GM12874 (cell line): ENCODE measurements around the gene EIF4E3.

Experiments used
- TF ChIP-seq, protein P1 (sequence below): IDR thresholded peaks from 2 replicates; pipeline ENCODE4 v1.5.1; 2011; ENCODE audit warnings: low read depth, mild to moderate bottlenecking, control low read depth, low read length, moderate library complexity; ENCODE audit not compliant: insufficient read depth

Gene EIF4E3

DNA sequence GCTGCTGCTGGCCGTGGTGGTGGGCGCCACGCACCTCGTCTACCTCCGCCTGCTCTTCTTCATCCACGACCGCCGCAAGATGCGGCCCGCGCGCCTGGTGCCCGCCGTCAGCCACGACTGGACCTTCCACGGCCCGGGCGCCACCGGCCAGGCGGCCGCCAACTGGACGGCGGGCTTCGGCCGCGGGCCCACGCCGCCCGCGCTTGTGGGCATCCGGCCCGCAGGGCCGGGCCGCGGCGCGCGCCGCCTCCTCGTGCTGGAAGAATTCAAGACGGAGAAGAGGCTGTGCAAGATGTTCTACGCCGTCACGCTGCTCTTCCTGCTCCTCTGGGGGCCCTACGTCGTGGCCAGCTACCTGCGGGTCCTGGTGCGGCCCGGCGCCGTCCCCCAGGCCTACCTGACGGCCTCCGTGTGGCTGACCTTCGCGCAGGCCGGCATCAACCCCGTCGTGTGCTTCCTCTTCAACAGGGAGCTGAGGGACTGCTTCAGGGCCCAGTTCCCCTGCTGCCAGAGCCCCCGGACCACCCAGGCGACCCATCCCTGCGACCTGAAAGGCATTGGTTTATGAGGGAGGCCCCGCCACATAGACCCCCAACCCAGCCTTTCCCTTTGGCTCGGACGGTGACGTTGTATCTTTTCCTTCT lies 29.5 kb upstream of the EIF4E3 start:
- TF ChIP-seq, protein P1, sequence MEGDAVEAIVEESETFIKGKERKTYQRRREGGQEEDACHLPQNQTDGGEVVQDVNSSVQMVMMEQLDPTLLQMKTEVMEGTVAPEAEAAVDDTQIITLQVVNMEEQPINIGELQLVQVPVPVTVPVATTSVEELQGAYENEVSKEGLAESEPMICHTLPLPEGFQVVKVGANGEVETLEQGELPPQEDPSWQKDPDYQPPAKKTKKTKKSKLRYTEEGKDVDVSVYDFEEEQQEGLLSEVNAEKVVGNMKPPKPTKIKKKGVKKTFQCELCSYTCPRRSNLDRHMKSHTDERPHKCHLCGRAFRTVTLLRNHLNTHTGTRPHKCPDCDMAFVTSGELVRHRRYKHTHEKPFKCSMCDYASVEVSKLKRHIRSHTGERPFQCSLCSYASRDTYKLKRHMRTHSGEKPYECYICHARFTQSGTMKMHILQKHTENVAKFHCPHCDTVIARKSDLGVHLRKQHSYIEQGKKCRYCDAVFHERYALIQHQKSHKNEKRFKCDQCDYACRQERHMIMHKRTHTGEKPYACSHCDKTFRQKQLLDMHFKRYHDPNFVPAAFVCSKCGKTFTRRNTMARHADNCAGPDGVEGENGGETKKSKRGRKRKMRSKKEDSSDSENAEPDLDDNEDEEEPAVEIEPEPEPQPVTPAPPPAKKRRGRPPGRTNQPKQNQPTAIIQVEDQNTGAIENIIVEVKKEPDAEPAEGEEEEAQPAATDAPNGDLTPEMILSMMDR, result no peak

DNA sequence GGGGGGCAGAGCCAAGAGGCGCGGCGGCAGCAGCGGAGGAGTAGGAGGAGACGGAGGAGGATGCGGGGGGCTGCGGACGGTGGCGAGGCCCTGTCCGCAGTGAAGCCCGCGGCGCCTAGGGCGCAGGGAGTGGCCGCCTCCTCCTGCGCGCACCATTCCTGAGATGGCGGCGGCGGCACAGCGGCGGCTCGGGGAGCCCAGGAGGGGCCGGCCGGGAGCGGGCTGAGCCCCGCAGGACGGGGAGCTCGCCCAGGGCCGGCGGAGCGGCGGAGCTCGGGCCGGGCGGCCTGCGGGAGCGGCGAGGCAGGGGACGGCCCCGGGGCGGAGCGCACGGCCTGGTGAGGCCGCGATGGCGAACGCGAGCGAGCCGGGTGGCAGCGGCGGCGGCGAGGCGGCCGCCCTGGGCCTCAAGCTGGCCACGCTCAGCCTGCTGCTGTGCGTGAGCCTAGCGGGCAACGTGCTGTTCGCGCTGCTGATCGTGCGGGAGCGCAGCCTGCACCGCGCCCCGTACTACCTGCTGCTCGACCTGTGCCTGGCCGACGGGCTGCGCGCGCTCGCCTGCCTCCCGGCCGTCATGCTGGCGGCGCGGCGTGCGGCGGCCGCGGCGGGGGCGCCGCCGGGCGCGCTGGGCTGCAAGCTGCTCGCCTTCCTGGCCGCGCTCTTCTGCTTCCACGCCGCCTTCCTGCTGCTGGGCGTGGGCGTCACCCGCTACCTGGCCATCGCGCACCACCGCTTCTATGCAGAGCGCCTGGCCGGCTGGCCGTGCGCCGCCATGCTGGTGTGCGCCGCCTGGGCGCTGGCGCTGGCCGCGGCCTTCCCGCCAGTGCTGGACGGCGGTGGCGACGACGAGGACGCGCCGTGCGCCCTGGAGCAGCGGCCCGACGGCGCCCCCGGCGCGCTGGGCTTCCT lies 28.8 kb upstream of the EIF4E3 start, which contains the start of gene GPR27:
Gene GPR27 (plus strand): TSS at position 155 of the 909 bp plus-strand sequence. CDS start 195 bp downstream, at position 350.
- TF ChIP-seq, protein P1, result no peak

DNA sequence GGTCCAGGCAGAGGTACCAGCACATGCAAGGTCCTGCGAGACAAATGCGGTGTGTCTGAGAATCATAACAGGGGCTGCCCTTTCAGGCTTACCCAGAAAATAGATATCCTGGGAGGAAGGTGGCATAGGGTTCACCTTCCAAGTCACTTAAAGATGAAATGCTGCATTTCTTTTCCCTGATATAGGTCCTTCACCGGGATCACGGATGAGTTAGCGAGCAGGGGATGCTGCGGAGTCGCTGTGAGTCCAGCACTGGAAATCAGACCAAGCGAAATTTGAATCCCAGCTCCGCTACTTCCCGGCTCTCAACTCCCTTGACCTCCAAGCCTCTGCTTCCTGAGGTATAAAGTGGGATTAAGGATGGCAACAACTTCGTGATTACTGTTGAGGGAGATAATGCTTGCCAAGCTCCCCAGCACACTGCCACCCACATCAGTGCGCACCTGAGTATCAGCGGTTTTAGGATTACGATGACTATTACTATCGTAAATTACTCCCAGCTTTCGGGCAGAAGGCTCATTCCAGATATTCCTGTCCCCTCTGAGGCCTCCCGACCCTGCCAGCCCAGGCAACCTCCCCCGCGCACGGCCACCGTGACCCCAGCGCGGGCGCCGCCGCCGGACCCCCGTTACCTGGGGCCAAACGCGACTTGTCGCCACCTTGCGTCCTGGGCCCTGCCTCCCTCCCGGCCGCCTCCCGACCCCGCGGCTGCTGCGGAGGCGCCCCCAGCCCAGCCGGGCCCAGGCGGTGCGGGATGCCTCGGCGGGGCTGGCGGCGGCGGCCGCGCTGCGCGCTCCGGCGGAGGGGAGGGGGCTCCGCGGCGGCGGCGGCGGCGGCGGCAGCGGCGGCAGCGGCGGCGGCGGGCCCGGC lies 27.9 kb upstream of the EIF4E3 start:
- TF ChIP-seq, protein P1, result no peak

DNA sequence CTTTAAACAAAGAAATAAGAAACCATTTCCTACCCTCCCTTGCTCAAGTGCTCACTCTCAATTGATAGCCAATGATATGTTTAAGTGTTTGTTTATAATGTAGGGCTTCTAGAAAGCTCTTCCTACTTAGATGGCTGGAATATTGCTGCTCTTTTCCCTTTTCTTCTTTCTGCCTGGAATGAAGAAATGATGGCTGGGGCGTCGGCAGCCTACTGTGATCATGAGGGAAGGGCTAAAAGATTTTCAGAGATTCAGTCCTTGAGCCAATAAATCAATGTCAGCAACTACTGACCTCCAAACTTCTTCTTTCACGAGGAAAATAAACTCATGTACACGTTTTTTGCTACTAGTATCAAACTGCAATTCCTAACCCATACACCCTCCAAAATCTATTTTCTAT lies 26.4 kb upstream of the EIF4E3 start:
- TF ChIP-seq, protein P1, result no peak

DNA sequence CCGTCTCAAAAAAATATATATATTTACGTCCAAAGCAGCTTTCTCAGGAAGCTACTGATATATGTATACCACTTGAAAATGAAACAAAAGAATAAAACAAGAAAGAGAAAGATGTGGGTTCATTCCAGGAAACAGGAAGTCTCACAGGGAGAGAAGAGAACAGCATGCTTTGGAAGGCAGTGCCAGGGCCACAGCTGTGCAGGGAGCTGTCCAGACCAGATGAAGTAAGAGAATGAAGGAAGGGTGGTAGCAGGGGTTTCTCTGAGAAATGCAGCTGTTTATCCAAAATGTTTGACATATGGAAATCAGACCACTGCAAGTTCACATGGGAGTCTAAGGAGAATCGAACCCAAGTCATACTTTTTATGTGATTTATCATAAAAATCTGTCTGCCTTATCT lies 19.5 kb upstream of the EIF4E3 start:
- TF ChIP-seq, protein P1, result no peak

DNA sequence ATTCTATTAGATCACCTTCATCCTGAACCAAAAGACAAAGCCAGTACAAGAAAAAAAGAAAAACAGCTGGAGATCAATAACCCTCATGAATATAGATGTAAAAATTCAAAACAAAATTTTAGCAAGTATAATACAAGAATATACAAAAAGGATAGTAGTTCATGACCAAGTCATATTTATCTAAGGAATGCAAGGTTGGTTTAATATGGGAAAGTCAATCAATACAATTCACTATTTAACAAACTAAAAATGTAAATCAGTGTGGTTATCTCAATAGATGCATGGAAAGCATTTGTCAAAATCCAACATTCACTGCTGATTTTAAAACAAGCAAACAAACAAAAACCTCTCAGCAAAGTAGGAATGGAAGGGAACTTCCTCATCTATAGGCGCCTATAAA lies 17.4 kb upstream of the EIF4E3 start:
- TF ChIP-seq, protein P1, result no peak

DNA sequence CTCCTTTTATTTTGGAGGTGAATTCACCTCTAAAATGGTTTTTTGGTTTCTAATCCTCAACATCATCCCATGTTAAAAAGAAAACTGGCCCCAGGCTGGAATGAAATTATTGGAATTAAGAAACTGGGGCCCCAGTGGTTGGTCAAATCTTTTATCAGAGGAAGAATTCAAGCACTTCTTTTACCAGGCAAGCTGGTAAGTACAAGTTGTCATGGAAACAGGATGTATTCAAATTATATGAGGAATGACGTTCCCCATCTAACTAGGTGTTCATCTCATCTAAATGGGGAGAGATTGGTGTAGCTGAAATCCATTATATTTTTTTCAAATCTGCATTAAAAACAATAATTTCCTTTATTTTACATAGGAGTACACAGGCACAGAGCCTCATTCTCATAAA lies 9.7 kb upstream of the EIF4E3 start:
- TF ChIP-seq, protein P1, result no peak
